ENCODE results near the gene TMEM38A.
"Not testable (repeated sequence)": the region's sequence is repeated elsewhere in the genome, so short reads cannot be mapped to it uniquely, and the experiment has no call there.

TMEM38A gene

DNA sequence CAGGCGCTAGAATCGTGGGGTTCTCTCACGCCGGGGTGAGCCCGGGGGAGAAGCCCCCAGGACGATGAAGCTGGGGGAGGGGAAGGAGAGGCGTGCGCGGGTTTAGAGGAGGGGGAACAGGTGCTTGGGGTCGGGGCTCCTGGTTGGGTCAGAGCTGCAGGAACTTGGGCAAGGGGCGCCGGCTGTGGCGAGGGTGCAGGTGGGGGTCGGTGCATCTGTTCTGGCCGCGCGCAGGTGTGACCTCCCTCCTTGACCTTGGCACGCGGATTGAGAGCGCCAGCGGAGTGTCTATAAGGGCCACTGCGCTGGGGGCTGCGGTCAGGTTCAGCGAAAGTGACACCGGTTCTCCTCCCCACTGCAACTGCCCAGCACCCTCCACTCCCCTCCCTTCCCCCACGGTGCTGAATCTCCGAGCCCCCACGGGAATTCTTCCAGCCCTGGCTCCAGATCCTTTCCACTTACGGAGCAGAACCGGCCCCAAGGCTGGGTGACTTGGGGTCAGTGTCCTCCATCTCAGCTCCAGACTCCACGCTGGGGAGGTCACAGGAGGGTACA, 618 bp downstream of the TMEM38A start:
- H3K27ac ChIP-seq: peak overlapping the region; percentile 83; the same call in 1 of the 2 replicates
- TF ChIP-seq, protein P1, sequence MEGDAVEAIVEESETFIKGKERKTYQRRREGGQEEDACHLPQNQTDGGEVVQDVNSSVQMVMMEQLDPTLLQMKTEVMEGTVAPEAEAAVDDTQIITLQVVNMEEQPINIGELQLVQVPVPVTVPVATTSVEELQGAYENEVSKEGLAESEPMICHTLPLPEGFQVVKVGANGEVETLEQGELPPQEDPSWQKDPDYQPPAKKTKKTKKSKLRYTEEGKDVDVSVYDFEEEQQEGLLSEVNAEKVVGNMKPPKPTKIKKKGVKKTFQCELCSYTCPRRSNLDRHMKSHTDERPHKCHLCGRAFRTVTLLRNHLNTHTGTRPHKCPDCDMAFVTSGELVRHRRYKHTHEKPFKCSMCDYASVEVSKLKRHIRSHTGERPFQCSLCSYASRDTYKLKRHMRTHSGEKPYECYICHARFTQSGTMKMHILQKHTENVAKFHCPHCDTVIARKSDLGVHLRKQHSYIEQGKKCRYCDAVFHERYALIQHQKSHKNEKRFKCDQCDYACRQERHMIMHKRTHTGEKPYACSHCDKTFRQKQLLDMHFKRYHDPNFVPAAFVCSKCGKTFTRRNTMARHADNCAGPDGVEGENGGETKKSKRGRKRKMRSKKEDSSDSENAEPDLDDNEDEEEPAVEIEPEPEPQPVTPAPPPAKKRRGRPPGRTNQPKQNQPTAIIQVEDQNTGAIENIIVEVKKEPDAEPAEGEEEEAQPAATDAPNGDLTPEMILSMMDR (IDR thresholded peaks at IDR 0.05): no peak
- no peak for TF ChIP-seq ZFX (IDR thresholded peaks at IDR 0.05; ENCODE audit: borderline replicate concordance)

DNA sequence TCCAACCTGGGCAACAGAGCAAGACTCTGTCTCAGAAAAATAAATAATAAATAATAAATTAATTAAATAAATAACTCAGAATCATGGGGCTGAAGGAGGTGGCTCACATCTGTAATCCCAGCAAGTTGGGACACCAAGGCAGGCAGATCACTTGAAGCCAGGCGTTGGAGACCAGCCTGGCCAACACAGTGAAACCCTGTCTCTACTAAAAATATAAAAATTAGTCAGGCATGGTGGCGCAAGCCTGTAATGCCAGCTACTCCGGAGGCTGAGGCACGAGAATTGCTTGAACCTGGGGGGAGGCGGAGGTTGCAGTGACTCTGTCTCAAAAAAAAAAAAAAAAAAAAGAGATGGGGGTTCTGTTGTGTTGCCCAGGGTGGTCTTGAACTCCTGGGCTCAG, 7.2 kb downstream of the TMEM38A start:
- H3K27ac ChIP-seq: no peak overlapping the region
- TF ChIP-seq, protein P1 (IDR thresholded peaks at IDR 0.05): no peak
- no peak for TF ChIP-seq ZFX (IDR thresholded peaks at IDR 0.05; ENCODE audit: borderline replicate concordance)

GRCh38 chr19:16668702-16669101, 7.8 kb downstream of the TMEM38A start:
- H3K27ac ChIP-seq: not testable (repeated sequence)

- no peak for TF ChIP-seq ZFX (IDR thresholded peaks at IDR 0.05; ENCODE audit: borderline replicate concordance)
- TF ChIP-seq, protein P1 (IDR thresholded peaks at IDR 0.05): no peak
- H3K27ac ChIP-seq: no peak overlapping the region
Observed at GRCh38 chr19:16670291-16670690, 9.4 kb downstream of the TMEM38A start.

DNA sequence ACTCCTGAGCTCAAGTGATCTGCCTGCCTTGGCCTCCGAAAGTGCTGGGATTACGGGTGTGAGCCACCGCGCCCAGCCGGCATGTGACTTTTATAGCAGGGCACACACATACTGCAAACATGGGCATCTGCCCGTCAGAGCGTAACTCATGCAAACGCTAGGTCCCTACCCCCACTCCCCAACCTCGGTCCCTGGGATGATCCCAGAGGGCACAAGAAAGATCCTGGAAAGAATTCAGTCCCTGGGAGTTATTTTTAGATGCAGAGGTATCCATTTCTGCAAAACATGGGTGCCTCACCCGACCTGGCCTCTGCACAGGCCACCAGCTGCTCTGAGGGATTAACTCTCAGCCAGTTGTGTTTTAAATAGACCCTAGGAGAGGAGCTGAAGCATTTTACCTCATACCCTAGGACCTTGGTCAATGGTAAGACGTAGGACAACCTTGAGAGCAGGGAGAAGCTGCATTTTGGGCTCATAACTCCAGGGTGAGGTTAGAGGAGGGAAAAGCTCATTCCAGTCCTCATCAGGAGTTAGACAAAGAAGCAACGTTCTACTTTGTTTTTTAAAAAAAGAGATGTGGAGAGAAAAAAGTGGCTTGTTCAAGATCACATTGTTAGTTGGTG, 10.8 kb downstream of the TMEM38A start:
- TF ChIP-seq, protein P1 (IDR thresholded peaks at IDR 0.05): no peak
- no peak for TF ChIP-seq ZFX (IDR thresholded peaks at IDR 0.05; ENCODE audit: borderline replicate concordance)
- H3K27ac ChIP-seq: no peak overlapping the region

GRCh38 chr19:16673231-16673630, 12.3 kb downstream of the TMEM38A start:
- TF ChIP-seq, protein P1 (IDR thresholded peaks at IDR 0.05): no peak
- no peak for TF ChIP-seq ZFX (IDR thresholded peaks at IDR 0.05; ENCODE audit: borderline replicate concordance)

DNA sequence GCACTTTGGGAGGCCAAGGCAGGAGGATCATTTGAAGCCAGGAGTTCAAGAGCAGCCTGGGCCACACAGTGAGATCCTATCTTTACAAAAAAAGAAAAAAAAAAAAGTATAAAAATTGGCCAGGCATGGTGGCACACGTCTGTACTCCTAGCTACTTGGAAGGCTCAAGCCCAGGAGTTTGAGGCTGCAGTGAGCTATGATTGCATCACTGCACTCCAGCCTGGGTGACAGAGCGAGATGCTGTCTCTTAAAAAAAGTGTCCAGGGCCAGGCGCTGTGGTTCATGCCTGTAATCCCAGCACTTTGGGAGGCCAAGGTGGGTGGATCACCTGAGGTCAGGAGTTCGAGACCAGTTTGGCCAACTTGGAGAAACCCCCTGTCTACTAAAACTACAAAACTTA, 12.9 kb downstream of the TMEM38A start:
- not testable (repeated sequence) for H3K27ac ChIP-seq

More at GRCh38 chr19:16673231-16673630, 12.3 kb downstream of the TMEM38A start:
- H3K27ac ChIP-seq: no peak overlapping the region

DNA sequence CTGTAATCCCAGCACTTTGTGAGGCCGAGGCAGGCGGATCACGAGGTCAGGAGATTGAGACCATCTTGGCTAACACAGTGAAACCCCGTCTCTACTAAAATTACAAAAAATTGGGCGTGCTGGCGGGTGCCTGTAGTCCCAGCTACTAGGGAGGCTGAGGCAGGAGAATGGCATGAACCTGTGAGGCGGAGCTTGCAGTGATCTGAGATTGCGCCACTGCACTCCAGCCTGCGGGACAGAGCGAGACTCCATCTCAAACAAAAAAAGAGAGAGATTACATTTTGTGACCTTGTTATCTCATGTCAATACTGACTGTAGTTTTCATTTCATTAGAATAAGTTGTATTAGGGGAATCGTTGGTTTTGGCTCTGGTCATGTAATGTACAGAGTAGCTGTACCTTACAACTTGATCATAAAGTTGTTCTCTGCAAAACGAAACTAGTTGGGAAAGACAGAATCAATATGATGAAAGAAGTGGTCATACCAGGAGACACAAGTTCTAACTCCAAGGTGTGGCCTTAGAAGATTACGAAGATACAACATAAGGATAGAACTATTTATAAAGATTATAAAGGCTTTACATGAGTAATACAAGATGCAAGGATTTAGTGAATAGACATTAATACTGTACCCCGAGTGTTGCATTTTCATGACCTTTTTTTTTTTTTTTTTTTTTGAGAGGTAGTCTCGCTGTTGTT, 15.3 kb downstream of the TMEM38A start:
- TF ChIP-seq, protein P1 (IDR thresholded peaks at IDR 0.05): no peak
- TF ChIP-seq ZFX (IDR thresholded peaks at IDR 0.05; ENCODE audit: borderline replicate concordance): no peak
- no peak overlapping the region for H3K27ac ChIP-seq
